GM12878 (cell line): ENCODE results near the gene STRADB.

ENCODE experiments used
- ATF7 ChIP-seq: fragments of 450-650 bp; IDR thresholded peaks from 2 replicates; pipeline ENCODE4 v1.6.1; 2016; ENCODE audit warnings: low read depth, mild to moderate bottlenecking
- NFIC ChIP-seq: IDR thresholded peaks from 2 replicates; pipeline ENCODE4 v1.6.1; 2012; ENCODE audit warnings: low read depth, mild to moderate bottlenecking, inconsistent platforms, low read length, moderate library complexity
- POLR2AphosphoS5 ChIP-seq: IDR thresholded peaks from 2 replicates; pipeline ENCODE4 v1.6.1; 2011; ENCODE audit warnings: mild to moderate bottlenecking, low read length, inconsistent platforms

- no peak for TF ChIP-seq POLR2AphosphoS5
- no peak for TF ChIP-seq NFIC
- no peak for TF ChIP-seq ATF7
These were observed 15.4 kb upstream of the STRADB start for GRCh38 chr2:201436141-201436540.
